GM18858 (cell line): ENCODE results near the gene FXR2.
A peak's percentile ranks its signal among the peaks of the same experiment; 100 is the strongest.
"Not testable (repeated sequence)": the region's sequence is repeated elsewhere in the genome, so short reads cannot be mapped to it uniquely, and the experiment has no call there.

ENCODE experiments used
- ATAC-seq: cut with Tn5 transposase; IDR thresholded peaks from one replicate; pipeline ENCODE4 v1.9.1; 2021; ENCODE audit not compliant: unreplicated experiment

Gene FXR2

GRCh38 chr17:7614425-7615264 lies at the start of gene FXR2:
Gene FXR2, minus strand, starts transcription at chr17:7614897. Its CDS starts 365 bp downstream, at chr17:7614532.
- peak; percentile 76 for ATAC-seq

- ATAC-seq, result no peak
Measured at GRCh38 chr17:7656958-7657609, 42.4 kb upstream of the FXR2 start.

GRCh38 chr17:7655541-7655840 lies 40.8 kb upstream of the FXR2 start:
- no peak for ATAC-seq

DNA sequence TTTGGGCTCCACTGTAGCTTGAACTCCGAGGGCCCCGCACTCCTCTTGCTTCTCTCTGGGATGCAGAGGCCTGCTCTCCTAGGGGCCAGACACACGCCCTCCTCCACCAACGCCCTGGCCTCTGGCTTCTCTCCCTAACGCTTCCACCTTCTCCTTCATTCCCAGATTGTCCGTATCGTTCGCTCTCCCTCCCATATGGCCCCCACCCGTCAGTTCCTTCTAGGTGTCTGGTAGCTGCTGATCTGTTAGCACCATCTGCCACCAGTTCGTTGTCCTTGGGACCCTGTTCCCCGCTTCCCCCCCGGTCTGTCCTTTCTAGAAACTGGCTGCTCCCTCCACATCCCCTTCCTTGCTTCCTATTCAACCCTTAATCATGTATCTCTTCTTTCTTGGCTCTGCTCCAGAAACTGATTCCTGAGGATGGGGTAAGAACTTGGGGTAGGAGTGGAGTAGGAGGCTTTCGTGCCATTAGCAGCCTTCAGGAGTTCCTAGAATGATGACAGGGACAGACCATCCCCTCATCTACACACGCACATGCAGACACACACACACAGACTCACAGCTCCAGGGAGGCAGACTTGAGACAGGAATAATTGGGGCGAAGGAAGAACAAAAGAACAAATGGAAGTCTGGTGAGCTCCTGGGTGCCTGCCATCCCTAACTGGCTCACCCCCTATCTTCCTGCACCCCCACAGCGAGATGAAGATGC lies 40.3 kb upstream of the FXR2 start:
- no peak for ATAC-seq

- ATAC-seq, result no peak
Measured at GRCh38 chr17:7652388-7653356, 38.0 kb upstream of the FXR2 start.

DNA sequence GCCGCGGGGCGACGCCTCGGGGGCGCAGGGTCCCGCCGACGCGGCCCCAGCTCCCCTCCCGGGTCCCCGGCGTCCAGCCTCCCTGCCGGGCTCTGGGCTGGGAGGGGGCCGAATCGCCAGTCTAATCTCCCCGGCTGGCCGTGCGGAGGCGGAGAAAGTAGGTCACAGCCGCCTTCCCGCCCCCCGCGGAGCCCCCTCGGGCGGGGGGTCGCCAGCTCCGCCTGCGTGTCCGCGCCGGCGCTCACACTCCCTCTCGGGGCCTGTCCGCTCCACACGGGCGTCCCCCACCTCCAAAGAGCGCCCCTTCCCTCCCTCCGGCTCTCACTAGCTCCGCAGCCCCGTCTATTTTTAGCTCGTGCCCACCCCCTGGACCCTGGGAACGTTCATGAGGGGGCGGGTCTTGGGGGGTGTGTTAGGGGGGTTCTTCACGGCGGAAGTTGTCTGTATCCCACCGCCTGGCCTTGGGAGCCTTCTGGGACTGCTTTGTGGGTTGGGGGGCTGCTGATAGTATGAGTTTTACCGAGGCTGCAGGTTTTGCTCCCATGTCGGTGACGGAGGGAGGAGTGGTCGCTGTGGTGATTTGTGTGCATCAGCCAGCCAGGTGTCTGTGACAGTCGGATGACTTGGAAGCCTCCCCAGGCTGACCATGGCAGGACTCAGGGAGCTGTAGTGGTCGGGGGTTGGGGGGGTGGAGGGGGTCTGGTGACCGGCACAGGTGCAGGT lies 37.1 kb upstream of the FXR2 start:
- ATAC-seq, result no peak

DNA sequence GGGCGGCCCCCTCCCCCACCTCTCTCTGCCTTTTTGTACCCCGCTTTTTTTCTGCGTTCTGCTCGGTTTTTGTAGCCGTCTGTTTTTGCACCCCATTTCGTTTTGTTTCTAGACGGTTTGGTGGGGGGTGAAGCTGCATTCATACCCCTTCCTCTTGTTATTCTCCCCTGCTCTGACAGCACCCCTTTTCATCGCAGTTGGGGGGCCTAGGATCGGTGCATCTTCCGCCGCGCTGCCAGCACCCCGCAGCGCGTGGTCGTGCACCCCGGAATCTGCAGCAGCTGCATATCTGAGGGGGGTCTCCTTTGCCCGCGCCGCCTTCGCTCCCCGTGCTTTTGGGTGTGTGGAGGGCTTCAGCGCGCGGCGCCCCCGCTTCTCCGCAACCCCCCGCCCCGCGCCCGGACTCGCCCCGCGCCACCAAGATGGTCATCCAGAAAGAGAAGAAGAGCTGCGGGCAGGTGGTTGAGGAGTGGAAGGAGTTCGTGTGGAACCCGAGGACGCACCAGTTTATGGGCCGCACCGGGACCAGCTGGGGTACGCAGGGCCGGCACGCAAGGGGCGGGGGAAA lies 36.5 kb upstream of the FXR2 start:
- ATAC-seq, result no peak

DNA sequence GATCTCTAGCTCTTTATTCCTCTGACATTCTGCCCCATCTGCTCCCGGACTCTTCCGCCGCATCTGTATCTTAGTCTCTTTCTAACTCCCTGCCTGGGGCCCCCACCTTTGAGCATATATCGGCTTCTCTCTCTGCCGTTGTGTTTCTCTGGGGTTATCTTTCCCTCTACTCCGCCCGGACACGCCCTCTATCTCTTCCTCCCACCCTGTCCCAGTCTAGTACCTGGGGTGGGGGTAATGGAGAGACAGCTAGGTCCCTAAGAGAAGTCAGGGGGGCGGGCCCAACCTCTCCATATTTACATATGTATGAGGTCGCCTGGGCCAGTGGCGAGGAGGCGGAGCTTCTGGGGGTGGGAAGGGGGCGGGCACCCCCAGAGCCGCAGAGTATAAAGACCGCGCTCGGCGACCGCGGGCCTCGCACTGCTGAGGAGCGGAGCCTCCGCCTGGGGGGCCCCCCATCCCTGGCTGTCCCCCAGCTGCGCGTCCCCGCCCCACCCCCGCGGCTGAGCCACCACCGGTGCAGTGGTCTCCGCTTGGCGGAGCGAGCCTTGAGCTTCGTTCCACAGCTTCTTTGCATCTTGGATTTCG lies 35.9 kb upstream of the FXR2 start, which contains the start of gene ATP1B2:
TSS of gene ATP1B2 (plus strand) at position 418 of the 588 bp plus-strand sequence. CDS start 593 bp downstream, outside the sequence.
- ATAC-seq, result no peak

- ATAC-seq, result no peak
Measured at GRCh38 chr17:7647018-7647417, 32.3 kb upstream of the FXR2 start.

DNA sequence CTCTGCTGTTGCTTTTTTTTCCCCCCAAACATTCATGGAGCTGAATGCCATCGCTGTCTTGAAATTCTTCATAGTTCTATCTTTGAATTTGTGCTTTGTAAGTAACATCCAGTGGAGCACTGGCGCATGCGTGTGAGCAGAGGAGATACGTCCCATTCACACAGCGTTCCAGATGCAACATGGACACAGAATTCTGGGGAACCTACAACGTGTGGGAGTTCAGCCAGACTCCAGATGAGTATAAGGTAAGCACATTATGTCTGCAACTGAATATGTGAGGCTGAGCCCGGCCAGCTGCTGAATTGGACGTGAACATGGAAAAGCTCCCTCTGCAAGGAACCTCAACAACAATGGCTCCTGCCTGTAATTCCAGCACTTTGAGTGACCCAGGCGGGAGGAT lies 31.8 kb upstream of the FXR2 start:
- no peak for ATAC-seq

- ATAC-seq, result no peak
Measured at GRCh38 chr17:7644775-7645174, 30.1 kb upstream of the FXR2 start.

- ATAC-seq, result not testable (repeated sequence)
Measured at GRCh38 chr17:7641635-7642034, 26.9 kb upstream of the FXR2 start.

DNA sequence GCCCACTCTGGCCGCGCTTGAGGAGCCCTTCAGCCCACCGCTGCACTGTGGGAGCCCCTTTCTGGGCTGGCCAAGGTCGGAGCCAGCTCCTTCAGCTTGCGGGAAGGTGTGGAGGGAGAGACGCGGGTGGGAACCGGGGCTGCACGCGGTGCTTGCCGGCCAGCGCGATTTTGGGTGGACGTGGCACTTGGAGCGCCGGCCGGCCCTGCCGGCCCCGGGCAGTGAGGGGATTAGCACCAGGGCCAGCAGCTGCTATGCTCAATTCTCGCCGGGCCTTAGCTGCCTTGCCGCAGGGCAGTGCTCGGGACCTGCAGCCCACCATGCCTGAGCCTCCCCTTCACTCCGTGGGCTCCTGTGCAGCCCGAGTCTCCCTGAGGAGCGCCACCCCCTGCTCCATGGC lies 26.1 kb upstream of the FXR2 start:
- no peak for ATAC-seq

GRCh38 chr17:7636163-7636562 lies 21.5 kb upstream of the FXR2 start:
- no peak for ATAC-seq

GRCh38 chr17:7634384-7634783 lies 19.7 kb upstream of the FXR2 start:
- ATAC-seq, result no peak

GRCh38 chr17:7633093-7633492 lies 18.4 kb upstream of the FXR2 start:
- no peak for ATAC-seq

DNA sequence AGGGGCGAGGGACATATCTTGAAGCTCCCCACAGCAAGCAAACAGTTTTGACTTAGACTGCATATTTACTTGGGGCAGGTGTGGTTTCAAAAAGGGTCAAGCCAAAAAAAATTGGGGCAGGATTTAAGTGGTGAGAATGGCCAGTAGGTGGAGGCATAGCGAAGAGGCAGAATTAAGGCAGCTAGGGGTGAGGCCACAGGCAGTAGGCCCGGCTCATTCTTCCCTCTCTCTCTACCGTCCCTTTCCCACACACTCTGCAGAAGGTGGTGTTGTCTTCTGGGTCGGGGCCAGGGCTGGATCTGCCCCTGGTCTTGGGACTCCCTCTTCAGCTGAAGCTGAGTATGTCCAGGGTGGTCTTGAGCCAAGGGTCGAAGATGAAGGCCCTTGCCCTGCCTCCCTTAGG lies 17.8 kb upstream of the FXR2 start:
- ATAC-seq, result no peak

GRCh38 chr17:7631398-7632380 lies 17.0 kb upstream of the FXR2 start:
- no peak for ATAC-seq
